Sigmoid colon (tissue), 7 donors: Measurements from ENCODE around the gene NEK5. TPM values are rescaled to one million over a fixed set of nuclear protein-coding genes. Genes with fewer than 3 reads are reported as not detected.
"Not testable (repeated sequence)": the region's sequence is repeated elsewhere in the genome, so short reads cannot be mapped to it uniquely, and the experiment has no call there.

Source experiments
- DNase-seq: peaks from one replicate; pipeline ENCODE4 v3.0.0-alpha.2; 2019
- H3K27ac ChIP-seq, 4 donors: fragments of 200-600 bp; sonication (generic); one replicate each; pipeline ENCODE4 v1.5.1; 2016 to 2019; ENCODE audit warnings: mild to moderate bottlenecking in 1 of 4
- H3K27me3 ChIP-seq, 3 donors: fragments of 200-600 bp; sonication (generic); one replicate each; pipeline ENCODE4 v1.5.1; 2019; ENCODE audit warnings: mild to moderate bottlenecking in 1 of 3
- H3K36me3 ChIP-seq, 4 donors: fragments of 200-600 bp; sonication (generic); one replicate each; pipeline ENCODE4 v1.5.1; 2016 to 2019
- H3K4me1 ChIP-seq, 4 donors: fragments of 200-600 bp; sonication (generic); one replicate each; pipeline ENCODE4 v1.5.1; 2017 to 2019
- H3K4me3 ChIP-seq, 4 donors: fragments of 200-600 bp; sonication (generic); one replicate each; pipeline ENCODE4 v1.5.1; 2017 to 2019; ENCODE audit warnings: mild to moderate bottlenecking in 2 of 4, moderate library complexity in 1 of 4
- H3K9me3 ChIP-seq, 4 donors: fragments of 200-600 bp in 3 of 4; sonication (generic) in 3 of 4; one replicate each; pipeline versions ENCODE4 v1.5.1 to v1.6.1; 2013 to 2019
- EP300 ChIP-seq, 4 donors: sonication (generic); formaldehyde crosslinking; IDR thresholded peaks; one replicate each; pipeline ENCODE4 v1.6.1; 2017; ENCODE audit warnings: antibody characterized with exemption in 4 of 4
- POLR2A ChIP-seq, 2 donors: fragments of 450-650 bp; IDR thresholded peaks; one replicate each; pipeline ENCODE4 v1.6.1; 2016; ENCODE audit warnings: antibody characterized with exemption in 2 of 2, mild to moderate bottlenecking in 2 of 2, moderate library complexity in 2 of 2
- POLR2AphosphoS5 ChIP-seq, 4 donors: sonication (generic); formaldehyde crosslinking; IDR thresholded peaks; one replicate each; pipeline ENCODE4 v1.6.1; 2017; ENCODE audit warnings: antibody characterized with exemption in 4 of 4
- WGBS, 2 donors: extraction: QIAGEN DNeasy Blood & Tissue Kit; methylation state at CpG; one replicate each; pipeline ENCODE4 v1.1.7; 2013; 5-methylcytosine and 5-hydroxymethylcytosine counted together
- intact Hi-C: fragments of 100-400 bp; cut with DNase I; formaldehyde crosslinking; loops from one replicate; pipeline ENCODE4 v1.15.1; 2023
- polyA plus RNA-seq, 3 donors: library from polyadenylated mRNA; stranded (reverse); fragments of 200-250 nt; gene quantifications; one replicate each; pipeline ENCODE4 v1.2.3, GENCODE V29; 2013
- total RNA-seq, 4 donors: library from RNA; depleted of rRNA; stranded (reverse); fragments of >200 nt; gene quantifications; one replicate each; pipeline ENCODE4 v1.1.0, GENCODE V29; 2016
- TF ChIP-seq, protein P1 (sequence below), 4 experiments: fragments of 450-650 bp in 3 of 4; fragments of 200-600 bp in 1 of 4; IDR thresholded peaks; one replicate each; pipeline ENCODE4 v1.5.1; 2016 to 2019; ENCODE audit warnings: antibody characterized with exemption in 4 of 4, mild to moderate bottlenecking in 3 of 4, moderate library complexity in 2 of 4
- donor health status: healthy with polysubstance abuse.
- donor health status: Bipolar disorder and iron deficiency.
- donor health status: healthy.

The NEK5 gene
- total and polyA plus RNA-seq, 7 donors, result 0.17 to 0.83 (median 0.33) TPM; not detected in 2

DNA sequence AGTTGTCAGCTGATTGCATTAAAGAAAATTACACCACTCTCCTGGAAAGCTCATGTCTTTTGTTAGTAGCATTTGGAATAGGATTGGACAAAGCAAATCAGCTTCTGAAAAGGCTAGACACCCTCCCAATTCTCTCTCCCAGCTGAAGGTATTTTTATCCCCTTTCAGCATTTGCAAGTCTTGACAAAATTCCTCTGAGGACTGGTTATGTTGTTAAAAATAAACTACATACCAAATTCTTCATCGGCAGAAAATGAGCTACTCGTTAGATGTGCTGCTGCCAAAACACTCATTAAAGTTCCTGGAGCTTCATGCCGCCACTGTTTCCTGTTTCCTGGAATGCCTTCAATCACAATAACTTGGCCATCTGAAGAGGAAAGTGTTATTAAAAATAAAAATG lies 67.3 kb downstream of the NEK5 start:
- H3K27ac ChIP-seq, result peak overlapping the region in 2 of 4 donors; percentile 2 to 25
- no peaks in the 10 kb centered on the region for H3K27me3 ChIP-seq
- H3K36me3 ChIP-seq, result no peaks in the 10 kb centered on the region
- H3K4me3 ChIP-seq, result no peak overlapping the region
- peaks cover 0 to 7% (median 0%) of the 10 kb centered on the region in 4 donors for H3K9me3 ChIP-seq
- intact Hi-C loops, result no loop called here
- no peak for DNase-seq
- WGBS, 2 donors, result 59 to 72% methylated on average over 3 of the region's 3 CpGs
- H3K4me1 ChIP-seq, result peaks cover 0 to 12% (median 7%) of the 10 kb centered on the region in 4 donors
- no peak for TF ChIP-seq EP300 (IDR thresholded peaks at IDR 0.05)
- TF ChIP-seq POLR2AphosphoS5 (IDR thresholded peaks at IDR 0.05), result no peak
- TF ChIP-seq POLR2A (IDR thresholded peaks at IDR 0.05), result no peak
- TF ChIP-seq, protein P1, sequence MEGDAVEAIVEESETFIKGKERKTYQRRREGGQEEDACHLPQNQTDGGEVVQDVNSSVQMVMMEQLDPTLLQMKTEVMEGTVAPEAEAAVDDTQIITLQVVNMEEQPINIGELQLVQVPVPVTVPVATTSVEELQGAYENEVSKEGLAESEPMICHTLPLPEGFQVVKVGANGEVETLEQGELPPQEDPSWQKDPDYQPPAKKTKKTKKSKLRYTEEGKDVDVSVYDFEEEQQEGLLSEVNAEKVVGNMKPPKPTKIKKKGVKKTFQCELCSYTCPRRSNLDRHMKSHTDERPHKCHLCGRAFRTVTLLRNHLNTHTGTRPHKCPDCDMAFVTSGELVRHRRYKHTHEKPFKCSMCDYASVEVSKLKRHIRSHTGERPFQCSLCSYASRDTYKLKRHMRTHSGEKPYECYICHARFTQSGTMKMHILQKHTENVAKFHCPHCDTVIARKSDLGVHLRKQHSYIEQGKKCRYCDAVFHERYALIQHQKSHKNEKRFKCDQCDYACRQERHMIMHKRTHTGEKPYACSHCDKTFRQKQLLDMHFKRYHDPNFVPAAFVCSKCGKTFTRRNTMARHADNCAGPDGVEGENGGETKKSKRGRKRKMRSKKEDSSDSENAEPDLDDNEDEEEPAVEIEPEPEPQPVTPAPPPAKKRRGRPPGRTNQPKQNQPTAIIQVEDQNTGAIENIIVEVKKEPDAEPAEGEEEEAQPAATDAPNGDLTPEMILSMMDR (IDR thresholded peaks at IDR 0.05), result no peak

DNA sequence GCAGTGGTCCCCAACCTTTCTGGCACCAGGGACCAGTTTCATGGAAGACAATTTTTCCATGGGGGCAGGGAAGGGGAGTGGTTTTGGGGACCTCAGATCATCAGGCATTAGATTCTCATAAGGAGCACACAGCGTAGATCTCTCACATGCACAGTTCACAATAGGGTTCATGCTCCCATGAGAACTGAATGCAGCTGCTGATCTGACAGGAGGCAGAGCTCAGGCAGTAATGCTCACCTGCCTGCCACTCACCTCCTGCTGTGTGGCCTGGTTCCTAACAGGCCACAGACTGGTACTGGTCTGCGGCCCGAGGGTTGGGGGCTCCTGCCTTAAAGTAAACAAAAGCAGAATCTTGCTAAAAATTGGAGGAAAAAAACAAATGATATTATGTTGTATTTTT lies 67.8 kb downstream of the NEK5 start:
- H3K9me3 ChIP-seq, intact Hi-C loops, H3K27me3 ChIP-seq, H3K4me3 ChIP-seq, DNase-seq, H3K36me3 ChIP-seq: not testable (repeated sequence)
- Histone ChIP-seq H3K4me1 (peaks cover 0 to 12% (median 7%) of the 10 kb centered on the region in 4 donors), H3K27ac (peak overlapping the region in 2 of 4 donors; percentile 2 to 25)
- WGBS, 2 donors, result 94 to 97% methylated on average over 3 of the region's 3 CpGs

DNA sequence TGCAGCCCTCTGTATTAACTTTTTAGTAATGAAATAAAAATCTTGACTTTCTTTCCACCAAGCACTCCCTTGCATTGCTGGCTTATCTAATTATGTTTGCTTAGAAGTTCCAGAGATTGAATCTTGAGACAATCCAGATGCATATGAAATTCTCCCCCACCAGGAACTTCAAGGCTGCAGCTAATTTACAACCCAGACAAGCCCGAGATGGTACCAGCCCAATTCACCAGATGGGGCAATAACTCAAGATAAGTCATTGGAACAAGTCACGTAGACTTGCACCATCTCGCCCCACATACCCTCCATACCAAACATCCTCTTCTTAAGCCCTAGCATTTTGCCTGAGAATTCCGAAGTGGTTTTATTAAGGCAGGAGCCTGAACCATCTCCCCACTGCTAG lies 75.4 kb downstream of the NEK5 start:
- Histone ChIP-seq H3K9me3 (no peaks in the 10 kb centered on the region), H3K36me3 (no peaks in the 10 kb centered on the region), H3K27ac (no peak overlapping the region), H3K27me3 (no peaks in the 10 kb centered on the region), H3K4me1 (no peaks in the 10 kb centered on the region), H3K4me3 (no peak overlapping the region)
- no peak for TF ChIP-seq POLR2A (IDR thresholded peaks at IDR 0.05)
- 76 to 80% methylated on average over 4 of the region's 4 CpGs for WGBS, 2 donors
- no peak for DNase-seq
- intact Hi-C loops, result no loop called here

GRCh38 chr13:52051400-52051799 lies 77.5 kb downstream of the NEK5 start:
- no peak overlapping the region for H3K27ac ChIP-seq
- no peaks in the 10 kb centered on the region for H3K4me1 ChIP-seq
- intact Hi-C loops, result no loop called here
- WGBS, 2 donors, result 88% methylated on average over 7 of the region's 7 CpGs
- no peak for DNase-seq
- H3K27me3 ChIP-seq, result no peaks in the 10 kb centered on the region
- no peaks in the 10 kb centered on the region for H3K9me3 ChIP-seq
- no peaks in the 10 kb centered on the region for H3K36me3 ChIP-seq
- no peak overlapping the region for H3K4me3 ChIP-seq
- TF ChIP-seq EP300 (IDR thresholded peaks at IDR 0.05), result no peak
- TF ChIP-seq, protein P1 (IDR thresholded peaks at IDR 0.05), result no peak

GRCh38 chr13:52048516-52048915 lies 80.4 kb downstream of the NEK5 start:
- no peak overlapping the region for H3K27ac ChIP-seq
- no peaks in the 10 kb centered on the region for H3K4me1 ChIP-seq
- TF ChIP-seq EP300 (IDR thresholded peaks at IDR 0.05) (no peak), POLR2AphosphoS5 (IDR thresholded peaks at IDR 0.05) (no peak), POLR2A (IDR thresholded peaks at IDR 0.05) (no peak)
- TF ChIP-seq, protein P1 (IDR thresholded peaks at IDR 0.05), result no peak
- 84 to 88% methylated on average over 2 of the region's 2 CpGs for WGBS, 2 donors
- no peaks in the 10 kb centered on the region for H3K9me3 ChIP-seq
- no peak overlapping the region for H3K4me3 ChIP-seq
- H3K36me3 ChIP-seq, result no peaks in the 10 kb centered on the region
- no peaks in the 10 kb centered on the region for H3K27me3 ChIP-seq
- intact Hi-C loops, result no loop called here
- no peak for DNase-seq

DNA sequence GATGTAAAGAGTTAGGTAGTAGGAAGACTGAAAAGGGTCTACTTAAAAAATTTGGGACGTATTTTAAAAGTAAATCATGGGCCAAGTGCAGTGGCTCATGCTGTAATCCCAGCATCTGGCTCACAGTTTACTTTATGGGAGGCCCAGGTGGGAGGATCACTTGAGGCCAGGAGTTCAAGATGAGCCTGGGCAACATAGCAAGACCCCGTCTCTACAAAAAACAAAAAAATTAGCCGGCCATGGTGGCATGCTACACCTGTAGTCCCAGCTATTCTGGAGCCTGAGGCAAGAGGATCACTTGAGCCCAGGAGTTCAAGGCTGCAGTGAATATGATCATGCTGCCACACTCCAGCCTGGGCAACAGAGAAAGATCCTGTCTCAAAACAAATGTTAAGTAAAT lies 81.4 kb downstream of the NEK5 start:
- intact Hi-C loops, result no loop called here
- no peak overlapping the region for H3K27ac ChIP-seq
- TF ChIP-seq POLR2AphosphoS5 (IDR thresholded peaks at IDR 0.05) (no peak), EP300 (IDR thresholded peaks at IDR 0.05) (no peak), POLR2A (IDR thresholded peaks at IDR 0.05) (no peak)
- TF ChIP-seq, protein P1 (IDR thresholded peaks at IDR 0.05), result no peak
- no peaks in the 10 kb centered on the region for H3K4me1 ChIP-seq
- WGBS, 2 donors, result 94 to 95% methylated on average over 3 of the region's 3 CpGs
- H3K36me3 ChIP-seq, result no peaks in the 10 kb centered on the region
- H3K4me3 ChIP-seq, result no peak overlapping the region
- no peak for DNase-seq
- H3K27me3 ChIP-seq, result no peaks in the 10 kb centered on the region
- H3K9me3 ChIP-seq, result no peaks in the 10 kb centered on the region
